Ramos (cell line): ENCODE results near the gene MYO15B.

Experiments used
- in situ Hi-C: fragments of 300-500 bp; cut with MboI; formaldehyde crosslinking; loops from one replicate; pipeline ENCODE4 v1.14.3; 2022; ENCODE audit warnings: low sequenced_read_pairs; ENCODE audit not compliant: unreplicated experiment

The MYO15B gene

DNA sequence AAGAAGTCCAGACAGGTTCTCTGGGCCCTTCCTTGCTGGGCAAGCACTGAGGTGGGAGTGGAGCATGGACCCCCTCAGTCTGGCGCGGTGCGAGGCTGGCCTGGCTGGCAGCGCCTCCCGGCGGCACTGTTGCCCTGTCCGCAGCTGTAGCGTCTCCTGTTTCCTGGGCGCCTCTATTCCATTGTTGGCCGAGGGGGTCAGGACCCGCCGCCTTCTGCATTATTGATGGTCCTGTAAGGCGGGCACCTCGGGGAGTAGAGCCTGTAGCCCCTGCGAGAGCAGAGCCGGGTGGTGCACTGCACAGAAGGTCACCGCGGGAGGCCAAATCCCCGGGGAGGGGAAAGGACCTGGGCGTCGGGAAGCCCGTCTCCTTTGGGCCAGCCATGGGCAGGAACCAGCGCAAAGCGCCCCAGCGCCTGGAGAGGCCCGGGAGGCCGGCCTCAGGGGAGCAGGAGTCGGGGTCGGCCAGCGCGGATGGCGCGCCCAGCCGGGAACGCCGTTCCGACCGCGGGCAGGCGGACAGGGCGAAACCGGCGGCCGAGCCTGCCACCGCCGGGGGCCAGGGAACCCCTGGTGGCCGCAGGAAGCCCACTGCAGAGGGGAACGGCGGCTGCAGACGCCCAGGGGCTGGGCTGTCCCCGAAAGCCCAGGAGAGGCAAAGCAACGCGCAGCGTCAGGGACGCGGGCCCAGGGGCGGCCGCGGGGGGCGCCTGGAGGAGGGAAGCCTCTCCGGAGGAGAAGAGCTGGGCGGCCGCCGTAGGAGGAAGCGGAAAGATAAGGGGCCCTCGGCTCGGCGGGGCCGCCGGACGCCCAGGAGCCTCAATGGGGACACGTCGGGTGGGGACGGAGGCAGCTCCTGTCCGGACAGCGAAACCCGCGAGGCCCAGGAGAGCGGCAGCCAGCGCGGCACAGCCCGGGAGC is at the start of gene MYO15B:
TSS of gene MYO15B (plus strand) at position 126 of the 921 bp plus-strand sequence. CDS start at position 384, 258 bp downstream.
- in situ Hi-C loops = no loop called here

DNA sequence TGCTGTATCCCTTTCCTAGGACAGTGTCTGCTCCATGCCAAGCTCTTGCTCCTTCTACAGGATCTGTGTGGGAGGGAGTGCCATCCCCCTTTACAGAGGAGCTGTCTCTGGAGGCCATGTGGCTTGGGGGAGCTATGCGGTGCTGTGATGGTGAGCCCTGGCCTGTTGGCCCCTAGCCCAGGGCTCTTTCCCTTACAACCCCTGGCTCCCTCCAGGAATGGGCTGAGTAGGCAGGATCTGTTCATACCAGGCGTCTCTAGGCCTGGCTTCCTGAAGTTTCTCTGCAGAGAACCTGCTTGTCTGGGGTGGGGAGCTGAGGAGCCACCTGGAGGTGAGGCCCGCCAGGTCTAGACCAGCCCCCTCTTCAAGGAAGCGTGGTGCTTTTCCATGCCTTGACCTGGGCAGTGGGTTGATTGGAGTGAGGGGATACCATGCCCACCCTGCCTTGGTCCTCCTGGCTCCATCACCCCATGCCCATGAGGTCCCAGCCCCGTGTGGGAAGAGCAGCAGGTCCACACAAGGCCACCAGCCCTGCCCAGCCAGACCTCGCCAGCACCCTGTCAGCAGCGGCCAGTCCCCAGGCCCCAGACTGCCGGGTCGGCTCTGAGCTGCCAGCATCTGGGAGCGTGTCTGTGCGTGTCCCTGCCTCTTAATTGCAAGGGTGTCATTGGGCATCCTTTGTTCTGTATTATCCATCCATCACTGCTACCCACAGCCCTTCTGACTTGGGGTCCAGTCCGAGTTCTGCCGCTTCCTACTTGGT is 47.5 kb upstream of the MYO15B start:
- in situ Hi-C loops = no loop called here

DNA sequence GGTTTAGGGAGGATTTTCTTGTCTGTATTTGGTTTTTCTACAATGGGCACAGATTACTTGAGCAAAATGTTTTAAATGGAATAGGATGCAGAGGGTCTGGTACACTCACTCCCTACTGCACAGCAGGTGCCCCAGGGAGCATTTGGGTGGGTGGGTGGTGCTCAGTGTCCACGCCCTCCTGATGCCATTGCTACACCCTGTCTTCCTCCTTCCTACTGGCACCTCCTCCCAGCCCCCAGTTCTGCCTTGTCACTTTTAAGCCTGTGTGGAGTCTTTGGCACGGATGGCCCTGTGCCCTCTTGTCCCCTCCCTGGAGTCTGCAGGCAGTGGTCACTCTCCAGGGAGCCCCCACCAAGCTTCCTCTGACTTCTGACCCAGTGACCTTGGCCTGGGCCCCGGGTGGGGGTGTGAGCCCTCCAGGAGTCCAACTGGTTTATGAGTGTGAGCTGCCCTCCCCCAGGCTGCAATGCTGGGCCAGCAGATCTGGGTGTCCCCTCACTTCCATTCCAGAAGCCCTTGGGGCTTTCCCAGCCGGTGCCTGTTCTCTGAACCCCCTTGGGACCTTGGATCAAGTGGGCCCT is 46.6 kb upstream of the MYO15B start:
- in situ Hi-C loops = no loop called here

DNA sequence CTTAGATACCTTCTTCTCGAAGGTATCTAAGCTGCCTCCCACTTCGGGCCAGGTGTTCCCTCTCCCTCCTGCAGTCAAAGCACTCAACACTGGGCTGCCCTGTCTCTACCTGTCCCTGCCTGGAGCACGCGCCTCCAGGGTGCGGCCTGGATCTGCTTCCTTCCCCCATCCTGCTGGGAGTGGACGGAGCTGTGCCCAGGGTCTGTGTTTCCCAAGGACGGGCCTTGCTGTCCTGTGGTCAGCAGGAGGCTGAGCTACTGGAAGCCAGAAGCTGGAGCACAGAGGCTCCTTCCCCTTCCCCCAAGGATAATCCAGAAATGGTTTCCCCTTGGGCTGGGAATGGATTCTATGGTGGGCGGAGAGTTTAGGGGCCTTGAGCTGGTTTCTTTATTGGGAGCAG is 45.4 kb upstream of the MYO15B start:
- in situ Hi-C loops = no loop called here

DNA sequence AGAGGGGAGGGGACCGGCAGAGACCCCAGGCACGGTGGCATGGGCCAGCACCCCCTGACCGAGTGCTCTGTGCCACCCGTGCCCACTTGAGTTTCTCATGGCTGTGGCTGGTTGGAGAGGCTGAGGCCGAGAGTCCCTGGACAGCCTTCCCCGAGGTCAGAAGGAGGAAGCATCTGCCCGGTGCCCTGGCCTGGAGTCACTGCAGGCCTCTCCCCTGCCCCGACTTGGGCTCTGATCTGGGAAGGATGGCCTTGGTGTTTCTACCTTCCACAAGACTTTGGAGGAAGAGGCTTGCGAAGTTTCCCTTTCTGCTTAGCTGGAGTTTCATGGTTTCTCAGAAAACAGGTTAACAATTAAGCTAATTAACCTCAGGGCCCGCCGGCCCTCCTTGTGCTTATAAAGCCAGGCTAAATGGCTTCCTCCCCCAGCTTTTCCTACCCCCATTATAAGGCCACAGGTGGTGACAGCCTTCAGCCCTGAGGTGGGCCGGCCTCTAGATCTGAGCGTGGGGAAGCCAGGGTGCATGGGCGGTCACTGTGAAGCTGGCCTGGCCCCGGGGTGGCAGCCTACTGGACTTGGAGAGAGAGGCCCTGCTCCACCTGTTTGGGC is 44.8 kb upstream of the MYO15B start:
- in situ Hi-C loops = no loop called here

DNA sequence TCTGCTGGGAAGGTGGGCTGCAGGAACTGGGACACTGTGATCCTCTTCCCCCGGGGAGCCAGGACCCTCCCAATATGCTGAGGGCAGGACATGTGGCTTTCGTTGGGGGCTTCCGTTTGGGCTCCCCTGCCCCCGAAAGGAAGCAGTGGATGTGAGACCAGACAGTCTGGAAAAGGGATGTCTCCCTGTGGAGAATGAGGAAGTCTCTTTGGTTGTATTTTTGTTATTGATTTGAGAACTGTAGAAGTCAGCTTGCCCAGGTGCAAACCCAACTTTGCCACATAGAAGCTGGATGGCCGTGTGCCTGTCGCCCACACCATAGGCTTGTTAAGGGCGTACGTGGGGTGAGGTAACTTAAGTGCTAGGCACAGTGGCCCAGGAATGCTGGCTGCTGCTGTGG is 43.4 kb upstream of the MYO15B start:
- in situ Hi-C loops = no loop called here

DNA sequence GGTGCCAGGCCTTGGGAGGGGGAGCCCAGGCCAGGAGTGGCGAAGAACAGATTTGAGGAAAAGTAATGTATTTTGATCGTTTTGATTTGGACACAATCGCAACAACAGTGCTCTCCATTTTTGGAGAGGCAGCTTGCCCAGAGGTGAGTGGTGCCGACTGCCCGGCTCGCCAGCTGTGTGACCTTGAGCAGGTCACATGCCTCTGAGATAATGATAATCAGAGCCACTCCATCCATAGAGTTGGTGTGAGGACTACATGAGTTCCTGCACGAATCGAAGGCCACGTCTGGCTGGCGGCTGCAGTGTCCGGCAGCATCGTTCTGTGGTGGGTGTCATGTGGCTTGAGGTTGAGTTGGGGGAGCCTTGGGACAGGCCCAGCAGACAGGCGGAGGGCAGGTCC is 41.4 kb upstream of the MYO15B start:
- in situ Hi-C loops = no loop called here

DNA sequence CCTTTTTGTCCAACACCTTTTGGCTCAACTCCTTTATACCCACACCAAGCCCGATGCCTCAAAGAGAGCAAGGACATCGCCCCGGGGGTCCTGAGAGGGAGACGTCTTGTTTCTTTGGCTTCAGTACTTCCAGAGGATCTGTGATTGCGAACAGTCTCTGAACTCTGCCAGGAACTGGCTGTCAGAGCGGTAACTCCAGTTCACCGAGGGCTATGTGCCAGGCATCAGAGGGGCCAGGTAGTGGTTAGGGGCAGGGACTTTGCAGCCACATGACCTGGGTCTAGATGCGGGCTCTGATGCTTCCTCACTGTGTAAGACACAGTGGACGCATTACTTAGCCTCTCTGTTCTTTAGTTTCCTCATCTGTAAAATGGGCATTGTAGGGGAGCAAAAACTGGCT is 40.5 kb upstream of the MYO15B start:
- in situ Hi-C loops = no loop called here

DNA sequence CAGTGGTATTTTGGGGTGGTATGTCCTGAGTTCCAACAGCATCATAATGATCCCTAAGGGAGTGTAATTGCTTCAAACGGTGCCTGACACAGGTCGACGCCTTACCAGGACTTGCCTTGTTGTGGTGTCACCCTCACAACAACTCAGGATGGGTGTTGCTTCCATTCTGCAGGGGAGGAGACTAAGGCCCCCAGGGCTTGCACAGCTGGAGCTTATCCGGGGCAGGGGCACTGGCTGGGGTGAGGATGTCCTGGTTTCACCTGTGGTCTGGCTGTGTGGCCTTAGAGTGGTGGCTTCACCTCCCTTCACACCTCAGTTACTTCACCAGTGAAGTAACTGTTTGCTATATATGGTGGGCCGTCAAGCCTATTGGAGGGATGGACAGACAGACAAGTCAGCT is 38.8 kb upstream of the MYO15B start:
- in situ Hi-C loops = no loop called here

DNA sequence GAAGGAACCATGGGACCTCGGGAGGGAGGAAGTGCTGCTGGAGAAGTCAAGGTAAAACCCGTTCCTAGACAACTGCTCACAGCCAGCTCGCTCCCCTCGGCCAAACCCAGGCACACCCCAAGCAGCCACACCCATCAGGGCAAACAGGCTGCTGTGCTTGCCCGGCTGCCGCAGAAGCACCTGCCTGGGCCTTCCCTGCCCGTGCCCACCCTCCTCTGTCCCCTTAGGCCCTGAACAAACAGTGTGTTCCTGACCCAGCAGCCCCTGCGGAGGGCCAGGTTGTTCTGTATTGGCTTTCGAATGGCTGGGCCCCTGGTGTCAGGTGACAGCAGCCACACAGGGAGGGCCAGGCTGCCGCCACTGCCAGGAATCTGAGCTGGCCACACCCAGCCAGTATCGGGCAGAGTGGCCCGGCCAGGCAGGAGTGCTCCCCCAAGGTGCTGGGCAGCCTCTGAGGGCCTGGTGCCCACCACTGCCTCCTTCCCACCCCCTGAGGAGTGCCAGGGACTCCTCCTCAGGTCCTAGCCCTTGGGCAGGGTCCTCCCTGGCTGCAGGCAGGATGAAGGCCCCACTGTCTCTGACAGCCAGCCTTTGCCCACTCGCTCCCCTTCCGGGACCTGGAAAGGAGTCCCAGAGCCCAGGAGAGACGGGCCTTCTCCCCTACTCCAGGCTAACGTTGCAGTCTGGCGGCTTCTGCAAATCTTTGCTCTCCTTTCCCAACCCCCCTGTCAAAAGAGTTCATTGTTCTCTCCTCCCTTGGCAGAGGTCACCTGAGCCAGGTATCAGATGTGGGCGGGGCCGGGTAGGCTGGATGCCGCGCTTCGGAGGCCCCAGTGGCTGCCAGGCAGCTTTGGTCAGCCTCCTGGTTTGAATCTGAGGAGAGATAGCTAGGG is 38.1 kb upstream of the MYO15B start:
- in situ Hi-C loops = no loop called here

DNA sequence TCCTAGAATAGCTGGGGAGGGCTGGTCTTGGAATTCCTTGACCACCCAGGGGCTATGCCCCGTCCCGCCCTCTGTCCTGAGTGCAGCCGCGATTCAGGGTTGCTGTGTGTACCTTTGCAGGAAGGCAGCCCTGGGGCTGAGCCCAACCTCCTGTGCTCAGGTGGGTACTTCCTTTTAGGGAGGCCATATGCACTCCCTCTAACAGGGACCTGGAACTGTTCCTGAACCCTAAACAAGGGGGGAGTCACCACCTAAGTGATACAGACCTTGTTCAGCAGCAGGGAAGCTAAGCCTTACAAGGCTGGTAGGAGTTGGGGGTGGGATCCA is 37.5 kb upstream of the MYO15B start:
- in situ Hi-C loops = no loop called here

DNA sequence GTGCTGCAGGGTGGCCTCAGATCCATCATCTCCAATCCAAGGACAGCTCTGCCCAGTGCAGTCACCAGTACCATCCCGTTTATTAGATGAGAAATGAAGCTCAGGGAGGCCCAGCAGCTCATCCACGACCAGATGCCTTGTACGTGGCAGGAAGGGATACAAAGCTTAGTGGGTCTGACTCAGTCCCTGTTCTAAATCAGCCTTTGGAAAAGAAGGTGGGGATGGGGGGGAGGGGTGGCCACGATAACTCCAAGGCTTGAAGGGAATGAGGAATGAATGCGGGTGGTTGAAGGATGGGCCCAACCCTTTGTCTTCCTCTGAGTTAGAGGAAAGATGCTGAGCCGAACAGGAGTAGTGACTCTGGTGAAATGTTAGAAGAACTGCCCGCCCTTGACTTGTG is 36.3 kb upstream of the MYO15B start:
- in situ Hi-C loops = no loop called here

DNA sequence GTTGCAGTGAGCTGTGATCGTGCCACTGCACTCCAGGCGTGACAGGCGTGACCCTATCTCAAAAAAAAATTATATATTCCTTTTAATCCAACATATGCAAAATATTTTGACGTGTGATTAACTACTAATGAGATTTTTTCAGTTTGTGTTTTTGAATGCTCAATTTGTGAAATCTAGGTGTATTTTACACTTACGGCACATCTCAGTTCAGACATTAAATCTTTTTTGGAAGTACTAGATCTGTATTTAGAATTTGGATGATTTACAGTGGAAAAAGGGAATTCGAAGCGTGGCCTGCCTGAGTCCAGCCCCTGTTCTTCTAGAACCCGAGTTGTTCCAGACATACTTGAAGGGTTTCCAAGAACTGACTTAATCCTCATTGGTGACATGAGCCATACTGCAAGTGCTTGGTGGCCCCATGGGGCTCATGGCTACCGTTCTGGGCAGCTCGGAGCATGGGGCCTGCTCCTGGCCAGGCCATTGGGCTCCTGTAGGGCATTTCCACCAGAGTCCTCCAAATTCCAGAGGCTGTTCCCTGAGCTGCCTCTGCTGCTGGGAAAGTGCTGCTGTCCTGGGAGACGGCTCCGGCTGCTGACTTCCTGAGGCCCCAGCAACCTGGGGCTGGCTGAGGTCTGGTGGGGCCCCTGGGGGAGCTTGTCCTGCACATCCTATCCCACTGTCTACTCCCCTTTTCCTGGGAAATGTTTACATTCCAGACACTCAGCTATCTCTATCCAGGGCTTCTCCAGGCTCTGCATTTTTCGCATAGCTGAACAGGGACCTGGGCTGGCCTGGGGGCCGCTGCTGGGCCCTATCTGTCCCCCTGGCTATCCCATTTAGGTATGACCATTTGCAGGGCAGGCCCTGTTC is 34.9 kb upstream of the MYO15B start:
- in situ Hi-C loops = no loop called here

DNA sequence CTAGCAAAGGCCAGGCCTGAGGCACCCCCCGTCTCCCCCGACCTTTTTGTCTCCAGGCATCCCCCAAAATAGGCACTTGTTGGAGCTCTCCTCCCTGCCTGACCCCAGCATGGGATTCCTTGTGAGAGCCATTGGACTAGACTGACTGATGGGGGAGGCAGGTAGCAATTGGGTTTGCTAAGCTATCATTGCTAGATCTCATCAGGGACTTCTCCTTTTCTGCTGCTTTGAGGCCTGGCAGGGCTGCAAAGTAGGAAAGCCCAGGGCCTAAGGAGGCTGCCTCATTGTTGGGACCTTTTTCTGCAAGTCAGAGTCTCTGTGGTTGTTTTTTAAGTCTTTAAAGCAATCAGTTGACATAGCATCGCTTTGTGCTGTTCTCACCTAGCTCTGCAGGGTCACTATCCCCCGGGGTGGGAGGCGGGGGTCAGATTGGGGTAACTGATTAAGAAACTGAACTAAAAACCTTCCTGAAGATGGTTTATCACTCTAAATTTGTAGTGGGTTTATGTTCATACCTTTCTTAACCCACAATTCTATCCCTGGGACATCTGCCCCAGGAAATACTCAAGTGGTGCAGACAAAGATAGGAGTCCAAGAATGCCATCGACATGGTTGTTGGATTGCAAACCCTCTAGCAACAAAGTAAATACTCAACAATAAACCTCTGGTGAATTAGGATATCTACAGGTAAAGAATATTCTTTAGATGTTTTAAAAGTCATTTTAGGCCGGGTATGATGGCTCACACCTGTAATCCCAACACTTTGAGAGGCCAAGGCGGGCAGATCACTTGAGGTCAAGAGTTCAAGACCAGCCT is 34.1 kb upstream of the MYO15B start:
- in situ Hi-C loops = no loop called here

DNA sequence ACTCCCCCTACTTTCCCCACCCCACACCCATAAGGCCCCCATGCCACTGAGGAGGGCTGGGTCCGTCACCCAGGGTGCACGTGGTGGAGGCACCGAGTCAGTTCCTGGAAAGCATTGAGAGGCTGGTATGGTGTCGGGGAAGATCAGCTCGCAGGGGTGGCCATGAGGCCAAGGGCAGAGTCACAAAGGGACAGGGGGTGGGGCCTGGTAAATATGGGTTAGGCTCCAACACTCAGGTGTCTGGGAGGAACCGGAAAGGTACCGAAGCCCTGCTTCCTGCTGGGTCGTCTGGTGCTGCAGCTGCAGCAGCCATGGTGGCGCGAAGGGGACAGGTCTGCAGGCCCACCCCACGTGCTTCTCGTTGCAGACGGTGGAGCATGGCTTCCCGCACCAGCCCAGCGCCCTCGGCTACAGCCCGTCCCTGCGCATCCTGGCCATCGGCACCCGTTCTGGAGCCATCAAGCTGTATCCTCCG is 31.9 kb upstream of the MYO15B start:
- in situ Hi-C loops = no loop called here

DNA sequence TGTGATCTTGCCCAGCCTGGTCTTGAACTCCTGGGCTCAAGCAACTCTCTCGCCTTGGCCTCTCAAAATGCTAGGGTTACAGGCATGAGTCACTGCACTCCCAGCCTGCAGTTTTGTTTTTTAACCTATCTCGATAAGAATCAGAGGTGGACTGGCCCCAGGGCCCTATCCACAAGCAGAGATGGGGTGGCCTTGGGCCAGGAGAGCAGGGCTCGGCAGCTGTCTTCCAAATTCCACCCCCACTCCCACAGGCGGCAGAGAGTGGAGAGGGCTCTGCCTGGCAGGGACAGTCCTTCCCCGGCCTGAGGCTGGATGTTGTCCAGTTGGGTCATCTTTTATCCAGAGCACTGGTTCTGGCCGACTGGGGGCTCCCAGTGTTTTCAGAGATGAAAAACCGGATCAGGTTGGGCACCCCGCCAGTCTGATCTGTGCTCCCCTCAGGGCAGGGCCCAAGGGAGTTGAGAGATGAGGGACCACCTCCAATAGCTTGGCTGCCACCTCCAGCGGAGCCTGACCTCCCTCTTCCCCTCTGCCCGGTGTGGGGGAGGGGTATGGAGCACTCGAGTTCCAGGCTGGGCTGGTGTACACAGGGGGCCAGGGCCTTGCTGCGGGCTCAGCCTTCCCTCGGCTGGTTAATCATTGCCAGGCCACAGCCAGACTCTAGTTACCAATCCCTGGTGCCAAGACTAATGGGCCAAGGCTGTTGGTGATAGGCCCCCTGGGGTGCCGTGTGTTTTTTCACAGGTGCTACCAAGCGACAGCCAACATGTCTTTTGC is 30.3 kb upstream of the MYO15B start:
- in situ Hi-C loops = no loop called here
